ENCODE results near the gene THAP7.

THAP7 gene

DNA sequence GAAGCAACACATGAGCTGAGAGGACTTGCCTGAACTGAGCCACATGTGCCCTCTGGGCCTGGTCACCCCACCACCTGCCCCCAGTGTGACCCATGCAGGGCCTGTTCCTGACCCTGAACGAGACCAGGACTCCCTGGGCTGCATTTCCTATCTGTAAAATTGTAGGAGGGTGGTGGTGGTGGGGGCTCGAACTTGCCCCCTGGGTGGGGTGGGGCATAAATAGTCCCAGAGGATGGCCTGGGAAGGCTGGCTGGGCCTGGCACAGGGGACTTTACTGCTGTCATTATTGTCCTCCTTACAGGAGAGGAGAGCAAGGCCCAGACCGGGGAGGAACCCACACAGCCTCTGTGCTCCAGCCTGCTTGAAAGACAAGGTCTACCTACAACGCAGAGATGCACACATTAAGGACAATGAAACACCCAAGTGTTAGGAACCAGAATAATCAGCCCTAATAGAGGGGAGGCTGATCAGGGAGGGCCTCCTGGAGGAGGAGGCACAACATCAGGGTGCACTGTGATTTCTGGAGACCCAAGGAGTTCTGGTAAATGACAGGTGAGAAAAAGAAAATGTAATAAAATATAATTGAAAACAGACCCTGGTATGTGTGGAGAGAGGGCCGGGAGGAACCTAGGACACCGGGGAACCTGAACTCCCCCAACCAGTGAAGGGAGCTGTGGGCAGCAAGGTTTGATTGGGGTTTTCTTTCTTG is 37.7 kb downstream of the THAP7 start:
- Histone ChIP-seq H3K36me3 (ENCODE audit: low read depth) (no peaks in the 10 kb centered on the region), H3K4me1 (ENCODE audit: insufficient read depth, poor library complexity, severe bottlenecking) (peaks cover 6% of the 10 kb centered on the region), H3K27me3 (ENCODE audit: insufficient read depth, poor library complexity, severe bottlenecking) (no peaks in the 10 kb centered on the region), H3K27ac (ENCODE audit: poor library complexity, severe bottlenecking) (no peak overlapping the region), H3K4me3 (ENCODE audit: severe bottlenecking) (peak overlapping the region; percentile 27), H3K9me3 (ENCODE audit: severe bottlenecking) (no peaks in the 10 kb centered on the region)
- DNase-seq (ENCODE audit: low spot score) = no peak
- TF ChIP-seq, protein P1, sequence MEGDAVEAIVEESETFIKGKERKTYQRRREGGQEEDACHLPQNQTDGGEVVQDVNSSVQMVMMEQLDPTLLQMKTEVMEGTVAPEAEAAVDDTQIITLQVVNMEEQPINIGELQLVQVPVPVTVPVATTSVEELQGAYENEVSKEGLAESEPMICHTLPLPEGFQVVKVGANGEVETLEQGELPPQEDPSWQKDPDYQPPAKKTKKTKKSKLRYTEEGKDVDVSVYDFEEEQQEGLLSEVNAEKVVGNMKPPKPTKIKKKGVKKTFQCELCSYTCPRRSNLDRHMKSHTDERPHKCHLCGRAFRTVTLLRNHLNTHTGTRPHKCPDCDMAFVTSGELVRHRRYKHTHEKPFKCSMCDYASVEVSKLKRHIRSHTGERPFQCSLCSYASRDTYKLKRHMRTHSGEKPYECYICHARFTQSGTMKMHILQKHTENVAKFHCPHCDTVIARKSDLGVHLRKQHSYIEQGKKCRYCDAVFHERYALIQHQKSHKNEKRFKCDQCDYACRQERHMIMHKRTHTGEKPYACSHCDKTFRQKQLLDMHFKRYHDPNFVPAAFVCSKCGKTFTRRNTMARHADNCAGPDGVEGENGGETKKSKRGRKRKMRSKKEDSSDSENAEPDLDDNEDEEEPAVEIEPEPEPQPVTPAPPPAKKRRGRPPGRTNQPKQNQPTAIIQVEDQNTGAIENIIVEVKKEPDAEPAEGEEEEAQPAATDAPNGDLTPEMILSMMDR (IDR thresholded peaks at IDR 0.05; ENCODE audit: poor library complexity, severe bottlenecking) = no peak
- ATAC-seq (ENCODE audit: low read depth) = no peak

DNA sequence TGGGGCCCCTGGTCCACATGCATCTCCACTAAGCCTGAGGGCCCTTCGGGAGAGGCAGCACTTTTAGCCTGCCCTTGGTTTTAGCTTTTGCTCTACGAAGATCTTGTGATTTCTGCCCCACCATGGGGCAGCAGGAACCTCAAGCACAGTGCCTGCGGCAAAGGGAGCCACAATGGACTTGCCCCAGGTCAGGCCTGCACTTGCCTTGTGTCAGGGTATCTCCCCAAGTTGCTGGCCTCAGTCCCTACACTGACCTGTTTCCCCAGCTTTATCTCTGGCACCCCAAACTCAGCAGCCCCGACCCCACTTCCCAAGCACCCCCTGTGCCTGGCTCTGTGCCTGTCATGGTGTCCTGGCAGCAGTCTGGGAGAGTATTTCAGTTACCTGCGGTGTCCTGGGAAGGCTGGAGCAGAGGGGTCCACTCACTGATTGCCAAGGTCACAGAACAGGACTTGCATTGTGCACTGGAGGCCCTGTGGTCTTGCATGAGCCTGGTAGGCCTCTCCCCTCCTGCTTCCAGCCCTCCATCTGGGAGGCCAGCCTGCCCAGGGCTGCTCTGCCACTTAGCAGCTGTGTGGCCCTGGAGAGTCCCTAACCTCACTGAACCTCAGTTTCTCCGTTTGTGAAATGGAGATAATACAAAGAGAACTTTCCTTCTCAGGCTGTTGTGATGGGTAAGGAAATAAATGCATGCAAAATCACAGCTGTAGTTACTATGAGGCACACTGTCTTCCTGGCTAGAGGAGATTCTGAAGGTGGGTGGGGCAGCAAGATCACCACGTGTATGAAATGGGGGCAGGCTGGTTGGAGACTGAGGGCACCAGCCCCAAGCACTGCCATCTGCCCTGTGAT is 38.5 kb downstream of the THAP7 start:
- Histone ChIP-seq H3K36me3 (ENCODE audit: low read depth) (no peaks in the 10 kb centered on the region), H3K27me3 (ENCODE audit: insufficient read depth, poor library complexity, severe bottlenecking) (no peaks in the 10 kb centered on the region), H3K4me3 (ENCODE audit: severe bottlenecking) (no peak overlapping the region), H3K4me1 (ENCODE audit: insufficient read depth, poor library complexity, severe bottlenecking) (peaks cover 6% of the 10 kb centered on the region), H3K9me3 (ENCODE audit: severe bottlenecking) (peaks cover 1% of the 10 kb centered on the region), H3K27ac (ENCODE audit: poor library complexity, severe bottlenecking) (no peak overlapping the region)
- no peak for ATAC-seq (ENCODE audit: low read depth)
- TF ChIP-seq, protein P1 (IDR thresholded peaks at IDR 0.05; ENCODE audit: poor library complexity, severe bottlenecking) = no peak
- no peak for DNase-seq (ENCODE audit: low spot score)

DNA sequence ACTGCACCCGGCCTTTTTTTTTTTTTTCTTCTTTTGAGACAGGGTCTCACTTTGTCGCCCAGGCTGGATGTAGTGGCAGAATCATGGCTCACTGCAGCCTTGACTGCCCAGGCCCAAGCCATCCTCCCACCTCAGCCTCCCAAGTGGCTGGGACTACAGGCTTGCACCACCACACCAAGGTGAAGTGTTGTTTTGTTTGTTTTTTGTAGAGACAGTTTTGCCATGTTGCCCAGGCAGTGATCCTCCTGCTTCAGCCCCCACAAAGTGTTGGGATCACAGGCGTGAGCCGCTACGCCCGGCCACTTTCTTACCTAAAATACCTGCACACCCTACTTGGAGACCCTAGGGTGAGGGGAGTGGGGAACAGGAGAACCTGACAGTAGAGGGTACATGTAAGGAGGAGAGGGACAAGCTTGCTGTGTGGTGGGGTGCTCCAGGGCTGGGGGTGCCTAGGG is 39.4 kb downstream of the THAP7 start:
- H3K27ac ChIP-seq (ENCODE audit: poor library complexity, severe bottlenecking) = no peak overlapping the region
- ATAC-seq (ENCODE audit: low read depth) = no peak
- TF ChIP-seq, protein P1 (IDR thresholded peaks at IDR 0.05; ENCODE audit: poor library complexity, severe bottlenecking) = no peak
- no peaks in the 10 kb centered on the region for H3K27me3 ChIP-seq (ENCODE audit: insufficient read depth, poor library complexity, severe bottlenecking)
- no peak for DNase-seq (ENCODE audit: low spot score)
- H3K4me1 ChIP-seq (ENCODE audit: insufficient read depth, poor library complexity, severe bottlenecking) = peaks cover 9% of the 10 kb centered on the region
- peaks cover 1% of the 10 kb centered on the region for H3K9me3 ChIP-seq (ENCODE audit: severe bottlenecking)
- no peaks in the 10 kb centered on the region for H3K36me3 ChIP-seq (ENCODE audit: low read depth)
- H3K4me3 ChIP-seq (ENCODE audit: severe bottlenecking) = no peak overlapping the region

DNA sequence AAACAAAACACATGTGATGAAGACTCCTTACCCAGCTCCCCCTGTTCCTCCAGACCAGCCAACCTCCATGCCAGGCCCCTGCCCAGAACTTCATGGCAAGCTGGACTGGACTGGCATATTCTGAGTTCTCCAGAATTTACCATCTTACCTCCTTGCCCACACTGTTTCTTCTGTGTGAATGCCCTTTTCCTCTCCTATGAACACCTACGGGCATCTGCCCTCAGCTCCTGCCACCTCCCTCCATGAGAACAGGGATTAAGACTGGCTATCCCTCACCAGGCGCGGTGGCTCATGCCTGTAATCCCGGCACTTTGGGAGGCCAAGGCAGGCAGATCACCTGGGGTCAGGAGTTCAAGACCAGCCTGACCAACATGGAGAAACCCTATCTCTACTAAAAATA is 41.3 kb downstream of the THAP7 start:
- Histone ChIP-seq H3K36me3 (ENCODE audit: low read depth) (no peaks in the 10 kb centered on the region), H3K27me3 (ENCODE audit: insufficient read depth, poor library complexity, severe bottlenecking) (no peaks in the 10 kb centered on the region), H3K27ac (ENCODE audit: poor library complexity, severe bottlenecking) (no peak overlapping the region), H3K4me1 (ENCODE audit: insufficient read depth, poor library complexity, severe bottlenecking) (peaks cover 14% of the 10 kb centered on the region), H3K4me3 (ENCODE audit: severe bottlenecking) (no peak overlapping the region), H3K9me3 (ENCODE audit: severe bottlenecking) (peaks cover 1% of the 10 kb centered on the region)
- no peak for ATAC-seq (ENCODE audit: low read depth)
- TF ChIP-seq, protein P1 (IDR thresholded peaks at IDR 0.05; ENCODE audit: poor library complexity, severe bottlenecking) = no peak
- DNase-seq (ENCODE audit: low spot score) = no peak

Measured in RWPE2 (cell line).